H1 (cell line): ENCODE measurements around the gene TIFAB. TPM values are rescaled to one million over a fixed set of nuclear protein-coding genes. Genes with fewer than 3 reads are reported as not detected.
A peak's percentile ranks its signal among the peaks of the same experiment; 100 is the strongest.

Experiments
- CTCF ChIA-PET: fragments of 300-600 bp; sonication (Branson Sonifier 250); formaldehyde crosslinking; loops from one replicate; lab custom pipeline; 2021; ENCODE audit not compliant: partially characterized antibody; lab: Charles Lee
- POLR2A ChIA-PET: fragments of 300-600 bp; sonication (Branson Sonifier 250); formaldehyde crosslinking; loops from one replicate; lab custom pipeline; 2021; ENCODE audit warnings: inconsistent platforms; ENCODE audit not compliant: partially characterized antibody; lab: Charles Lee
- DNase-seq, 2 experiments: peaks; one replicate each; pipeline versions ENCODE4 v3.0.0 to v3.0.0-alpha.2; 2010 to 2022; ENCODE audit warnings: low spot score in 2 of 2, low read depth in 1 of 2, mixed read lengths in 1 of 2
- FAIRE-seq: peaks from 2 replicates; lab custom pipeline; 2011; peaks lifted over from hg19 to GRCh38; lab: Jason Lieb, UNC
- H2AFZ ChIP-seq: 2 replicates; pipeline ENCODE4 v1.8.1; 2012; ENCODE audit warnings: low read length, inconsistent platforms
- H2AK5ac ChIP-seq: 2 replicates; pipeline ENCODE4 v1.6.1; 2013; ENCODE audit warnings: low read depth, low read length
- H2BK120ac ChIP-seq: replicated peaks from 2 replicates; pipeline ENCODE3; 2013; ENCODE audit warnings: low read depth, low read length, inconsistent platforms
- H2BK12ac ChIP-seq: 2 replicates; pipeline ENCODE4 v1.6.1; 2013; ENCODE audit warnings: low read depth, low read length
- H2BK15ac ChIP-seq: 2 replicates; pipeline ENCODE4 v1.6.1; 2013; ENCODE audit warnings: low read length
- H2BK20ac ChIP-seq: 2 replicates; pipeline ENCODE4 v1.6.1; 2013; ENCODE audit warnings: low read length
- H2BK5ac ChIP-seq: 2 replicates; pipeline ENCODE4 v1.6.1; 2013; ENCODE audit warnings: low read depth, low read length
- H3K14ac ChIP-seq: 2 replicates; pipeline ENCODE4 v1.6.1; 2013; ENCODE audit warnings: inconsistent platforms; ENCODE audit not compliant: insufficient read length
- H3K18ac ChIP-seq: 2 replicates; pipeline ENCODE4 v1.6.1; 2013; ENCODE audit warnings: low read length; ENCODE audit errors: extremely low read depth
- H3K23ac ChIP-seq: 2 replicates; pipeline ENCODE4 v1.6.1; 2013; ENCODE audit warnings: inconsistent platforms; ENCODE audit not compliant: insufficient read length
- H3K23me2 ChIP-seq: 2 replicates; pipeline ENCODE4 v1.6.1; 2013; ENCODE audit warnings: low read depth, low read length
- H3K27ac ChIP-seq: 2 replicates; pipeline ENCODE4 v1.6.1; 2011; ENCODE audit warnings: low read depth, low read length, inconsistent platforms
- H3K27me3 ChIP-seq, 4 experiments: replicated peaks in 1 of 4; 1 replicate in 1 of 4; 2 replicates in 3 of 4; pipeline versions ENCODE4 v1.6.1 to v1.8.1; 2011 to 2013; ENCODE audit warnings: low read length in 3 of 4, mild to moderate bottlenecking in 3 of 4, inconsistent platforms in 2 of 4, mixed read lengths in 2 of 4, moderate library complexity in 1 of 4; ENCODE audit not compliant: control insufficient read depth in 3 of 4, insufficient read depth in 3 of 4; ENCODE audit errors: extremely low read depth in 1 of 4
- H3K36me3 ChIP-seq, 4 experiments: 2 replicates each; pipeline versions ENCODE4 v1.6.1 to v1.8.1; 2011 to 2013; ENCODE audit warnings: mild to moderate bottlenecking in 4 of 4, low read length in 3 of 4, moderate library complexity in 2 of 4, control low read depth in 1 of 4, inconsistent platforms in 1 of 4; ENCODE audit not compliant: insufficient read depth in 4 of 4, control insufficient read depth in 2 of 4
- H3K4ac ChIP-seq: replicated peaks from 2 replicates; pipeline ENCODE3; 2013; ENCODE audit warnings: low read length, low read depth, mixed read lengths, inconsistent platforms; ENCODE audit not compliant: insufficient read length
- H3K4me1 ChIP-seq, 4 experiments: replicated peaks in 1 of 4; 1 replicate in 1 of 4; 2 replicates in 3 of 4; pipeline versions ENCODE4 v1.6.1 to v1.8.1; 2011 to 2013; ENCODE audit warnings: low read length in 3 of 4, inconsistent platforms in 2 of 4, mixed read lengths in 1 of 4; ENCODE audit not compliant: insufficient read depth in 4 of 4, control insufficient read depth in 3 of 4
- H3K4me2 ChIP-seq, 2 experiments: 2 replicates each; pipeline versions ENCODE4 v1.6.1 to v1.8.1; 2011 to 2013; ENCODE audit warnings: low read depth in 2 of 2, low read length in 2 of 2, control low read depth in 1 of 2, inconsistent platforms in 1 of 2, mild to moderate bottlenecking in 1 of 2; ENCODE audit not compliant: insufficient read depth in 1 of 2
- H3K4me3 ChIP-seq, 4 experiments: fragments of 200-600, 300-600 bp in 1 of 4; sonication (generic), shearing (Covaris generic), sonication (Bioruptor Twin) in 1 of 4; 2 replicates each; pipeline versions ENCODE4 v1.5.1 to v1.8.1; 2011 to 2016; ENCODE audit warnings: low read length in 4 of 4, low read depth in 3 of 4, control low read depth in 2 of 4, inconsistent platforms in 2 of 4, mild to moderate bottlenecking in 2 of 4, mixed read lengths in 1 of 4, moderate library complexity in 1 of 4; ENCODE audit not compliant: insufficient read depth in 2 of 4; ENCODE audit errors: extremely low read depth in 1 of 4
- H3K56ac ChIP-seq: replicated peaks from 2 replicates; pipeline ENCODE3; 2013; ENCODE audit warnings: low read depth, mild to moderate bottlenecking, mixed read lengths, low read length, inconsistent platforms; ENCODE audit not compliant: insufficient read length
- H3K79me1 ChIP-seq: 2 replicates; pipeline ENCODE4 v1.6.1; 2013; ENCODE audit warnings: low read depth, low read length, control low read depth
- H3K79me2 ChIP-seq, 2 experiments: 2 replicates each; pipeline versions ENCODE4 v1.6.1 to v1.8.1; 2012 to 2013; ENCODE audit warnings: low read length in 2 of 2, mild to moderate bottlenecking in 2 of 2, inconsistent platforms in 1 of 2; ENCODE audit not compliant: insufficient read depth in 2 of 2, control insufficient read depth in 1 of 2
- H3K9ac ChIP-seq, 4 experiments: replicated peaks in 1 of 4; 1 replicate in 1 of 4; 2 replicates in 3 of 4; pipeline versions ENCODE4 v1.6.1 to v1.8.1; 2011 to 2013; ENCODE audit warnings: low read depth in 3 of 4, low read length in 3 of 4, control low read depth in 2 of 4, mild to moderate bottlenecking in 2 of 4, moderate library complexity in 2 of 4, inconsistent platforms in 1 of 4; ENCODE audit errors: extremely low read depth in 1 of 4
- H3K9me3 ChIP-seq, 2 experiments: 2 replicates each; pipeline versions ENCODE4 v1.6.1 to v1.8.1; 2012 to 2013; ENCODE audit warnings: mild to moderate bottlenecking in 2 of 2, moderate library complexity in 2 of 2, control low read depth in 1 of 2, inconsistent platforms in 1 of 2, low read depth in 1 of 2, low read length in 1 of 2, mixed read lengths in 1 of 2; ENCODE audit not compliant: insufficient read depth in 2 of 2
- H4K20me1 ChIP-seq, 2 experiments: replicated peaks in 1 of 2; 2 replicates each; pipeline versions ENCODE3 to v1.8.1; 2011 to 2013; ENCODE audit warnings: inconsistent platforms in 2 of 2, low read length in 2 of 2, mild to moderate bottlenecking in 1 of 2; ENCODE audit not compliant: insufficient read depth in 2 of 2, control insufficient read depth in 1 of 2
- H4K5ac ChIP-seq: 2 replicates; pipeline ENCODE4 v1.6.1; 2013; ENCODE audit warnings: low read length, low read depth, mixed read lengths, inconsistent platforms; ENCODE audit not compliant: insufficient read length
- H4K8ac ChIP-seq: 2 replicates; pipeline ENCODE4 v1.8.0; 2013; ENCODE audit warnings: mild to moderate bottlenecking, moderate library complexity, low read length, inconsistent platforms; ENCODE audit not compliant: insufficient read depth; ENCODE audit errors: extremely low read depth
- H4K91ac ChIP-seq: replicated peaks from 2 replicates; pipeline ENCODE3; 2013; ENCODE audit warnings: low read length, mixed read lengths, inconsistent platforms; ENCODE audit not compliant: insufficient read length
- ASH2L ChIP-seq: fragments of 200-600, 300-600 bp; sonication (generic); IDR thresholded peaks from one replicate; pipeline ENCODE4 v1.7.1; 2017; ENCODE audit warnings: low read length
- CBX5 ChIP-seq: fragments of 300-800, 300-1000 bp; sonication (generic); IDR thresholded peaks from 2 replicates; pipeline ENCODE4 v1.7.1; 2016; ENCODE audit warnings: antibody characterized with exemption, low read length, low read depth
- CHD1 ChIP-seq: IDR thresholded peaks from 2 replicates; pipeline ENCODE4 v1.6.1; 2012; ENCODE audit warnings: low read depth, low read length, improper control_type of control experiment
- EGR1 ChIP-seq: IDR thresholded peaks from 2 replicates; pipeline ENCODE4 v1.6.1; 2011; ENCODE audit warnings: low read depth, low read length, borderline replicate concordance
- EP300 ChIP-seq, 2 experiments: IDR thresholded peaks; 1 replicate in 1 of 2; 2 replicates in 1 of 2; pipeline ENCODE4 v1.6.1; 2011 to 2012; ENCODE audit warnings: low read depth in 2 of 2, low read length in 2 of 2, mild to moderate bottlenecking in 2 of 2, borderline replicate concordance in 1 of 2, inconsistent platforms in 1 of 2, moderate library complexity in 1 of 2
- EZH2 ChIP-seq: fragments of 200-600 bp; sonication (generic); IDR thresholded peaks from 2 replicates; pipeline ENCODE4 v1.7.1; 2012; ENCODE audit warnings: low read depth, mild to moderate bottlenecking, moderate library complexity, low read length, inconsistent platforms; ENCODE audit not compliant: severe bottlenecking
- HDAC6 ChIP-seq: IDR thresholded peaks from one replicate; pipeline ENCODE4 v1.7.1; 2012; ENCODE audit warnings: low read depth, mild to moderate bottlenecking, inconsistent platforms, low read length, moderate library complexity
- NANOG ChIP-seq: IDR thresholded peaks from 2 replicates; pipeline ENCODE4 v1.6.1; 2011; ENCODE audit warnings: low read length, low read depth, mild to moderate bottlenecking, inconsistent platforms; ENCODE audit not compliant: insufficient read depth, poor library complexity, severe bottlenecking
- POLR2AphosphoS5 ChIP-seq: IDR thresholded peaks from 2 replicates; pipeline ENCODE4 v1.6.1; 2011; ENCODE audit warnings: low read depth, low read length
- SP2 ChIP-seq: IDR thresholded peaks from 2 replicates; pipeline ENCODE4 v1.6.1; 2012; ENCODE audit warnings: mild to moderate bottlenecking, low read length, inconsistent platforms
- TAF7 ChIP-seq: optimal IDR thresholded peaks from 2 replicates; pipeline ENCODE3; 2011; ENCODE audit warnings: low read depth, mild to moderate bottlenecking, inconsistent platforms, low read length, moderate library complexity, borderline replicate concordance
- ZNF274 ChIP-seq: IDR thresholded peaks from 2 replicates; pipeline ENCODE4 v1.7.0; 2012; ENCODE audit warnings: low read length, borderline replicate concordance; ENCODE audit errors: extremely low read depth
- WGBS, 2 experiments: shearing (Covaris generic) in 1 of 2; methylation state at CpG; one replicate each; pipeline versions ENCODE4 v1.1.6 to v1.1.7; 2013 to 2015; ENCODE audit warnings: low lambda C conversion rate in 2 of 2, mixed read lengths in 2 of 2, inconsistent platforms in 1 of 2, low coverage in 1 of 2, missing lambda C conversion rate in 1 of 2; ENCODE audit not compliant: insufficient replicate concordance in 2 of 2, insufficient coverage in 1 of 2, insufficient read length in 1 of 2; ENCODE audit errors: extremely low coverage in 1 of 2, missing lambda C conversion rate in 1 of 2; 5-methylcytosine and 5-hydroxymethylcytosine counted together
- polyA plus RNA-seq, 7 experiments: library from polyadenylated mRNA; depleted of rRNA in 3 of 7; stranded (reverse) in 5 of 7; unstranded in 2 of 7; fragments of >200 nt in 5 of 7; fragments of 200-250 nt in 2 of 7; gene quantifications; 1 replicate in 5 of 7; 2 replicates in 1 of 7; 4 replicates in 1 of 7; pipeline versions ENCODE4 v1.2.1 to v1.2.3, GENCODE V29; 2011 to 2013; ENCODE audit warnings: missing spikeins in 2 of 7, mixed read lengths in 2 of 7
- total RNA-seq: library from RNA; stranded (reverse); fragmentation: NEBNext Ultra II Directional; extraction: Animal tissue kit (Norgen Biotek cat#: 25700); gene quantifications from 2 replicates; pipeline ENCODE4 v1.2.1, GENCODE V29; 2021

Gene TIFAB
- total and polyA plus RNA-seq, 2 of the 8 experiments (the other 6 are each of a cell fraction or from before 2014, with no cell fraction given) = not detected

DNA sequence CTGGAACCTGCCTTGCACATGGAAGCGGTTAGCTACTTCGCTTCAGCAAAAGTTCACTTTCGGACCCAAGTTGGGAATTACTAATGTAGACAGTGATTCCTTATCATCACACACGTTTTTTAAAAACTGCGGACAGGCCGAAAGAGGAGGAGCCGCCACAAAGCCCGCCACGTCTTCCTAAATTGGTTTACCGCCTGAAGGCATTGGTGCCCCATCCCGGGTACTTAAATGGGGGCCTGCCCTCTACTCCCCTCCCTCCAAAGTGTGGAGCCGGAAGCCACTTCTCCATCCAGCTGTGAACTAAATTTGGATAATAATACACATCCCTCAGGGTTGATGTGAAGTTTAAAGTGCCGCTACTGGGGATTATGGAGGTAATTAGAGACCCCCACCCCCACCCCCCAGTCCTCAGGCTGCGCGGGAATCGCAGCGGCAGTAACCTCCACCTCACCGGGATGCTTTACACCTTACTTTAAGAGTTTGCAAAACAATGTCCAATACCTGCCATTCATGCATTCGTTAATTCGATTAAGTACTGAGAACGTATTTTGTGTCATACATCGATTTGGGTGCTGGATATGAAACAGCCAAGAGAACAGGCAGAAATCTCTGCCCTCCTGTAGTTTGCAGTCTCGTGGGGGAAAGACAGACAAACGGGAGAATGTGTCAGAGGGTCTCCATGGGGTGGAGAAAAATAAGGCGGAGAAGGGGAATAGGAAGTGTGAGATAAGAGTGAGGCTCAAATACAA is 52.2 kb downstream of the TIFAB start:
- CTCF ChIA-PET = interaction anchor here (4.2 kb wide), 1 partner anchor 26 kb away, joined by 32 read pairs; no protein-coding TSS in a partner anchor
- DNase-seq (peak; percentile 74 to 75), FAIRE-seq (no peak)
- Histone ChIP-seq H3K79me2 (peaks cover 0 to 27% of the 10 kb centered on the region in 2 experiments; a peak in 2 of 4 replicates), H4K8ac (no peak overlapping the region), H2BK120ac (no peak overlapping the region), H3K79me1 (no peaks in the 10 kb centered on the region), H3K56ac (no peak overlapping the region), H2AFZ (peak overlapping the region; percentile 47; the same call in 1 of the 2 replicates), H3K4ac (no peak overlapping the region), H2BK20ac (no peak overlapping the region), H2BK5ac (no peak overlapping the region), H3K4me1 (peaks cover 7 to 24% (median 12%) of the 10 kb centered on the region in 4 experiments), H3K36me3 (no peaks in the 10 kb centered on the region), H4K5ac (no peak overlapping the region), H3K27ac (no peak overlapping the region), H3K23me2 (peaks cover 14% of the 10 kb centered on the region), H3K4me2 (peak overlapping the region; percentile 69 to 95), H4K91ac (no peak overlapping the region), H2BK12ac (no peak overlapping the region), H2BK15ac (no peak overlapping the region), H3K18ac (no peak overlapping the region), H2AK5ac (no peak overlapping the region), H3K27me3 (peaks cover 6 to 35% (median 30%) of the 10 kb centered on the region in 4 experiments), H3K23ac (no peak overlapping the region), H3K14ac (no peak overlapping the region), H3K9ac (no peak overlapping the region), H3K9me3 (no peaks in the 10 kb centered on the region; a peak in 1 of 4 replicates), H3K4me3 (peak overlapping the region; percentile 40 to 82 (median 53); a peak in 7 of 8 replicates), H4K20me1 (peaks cover 9 to 22% of the 10 kb centered on the region in 2 experiments)
- POLR2A ChIA-PET = interaction anchor here (1.3 kb wide), 1 partner anchor 26 kb away, joined by 3 read pairs; no protein-coding TSS in a partner anchor
- WGBS, 2 experiments = 2% methylated on average over 25 of the region's 25 CpGs; no CpG with 5 or more reads in 1 of the 2 experiments
- TF ChIP-seq EZH2 (peak; percentile 44), CBX5 (no peak), HDAC6 (no peak), ASH2L (peak; percentile 67), ZNF274 (no peak), SP2 (no peak), CHD1 (no peak), TAF7 (no peak), NANOG (peak; percentile 97), POLR2AphosphoS5 (peak; percentile 34; the same call in 1 of the 2 replicates), EP300 (IDR thresholded peaks at IDR 0.05; ENCODE audit: borderline replicate concordance in 1 of 2, low read depth in 2 of 2, low read length in 2 of 2) (peak in 1 of 2 experiments; percentile 66; a peak in 1 of 3 replicates), EGR1 (peak; percentile 43; the same call in 1 of the 2 replicates)
